Activated CD4-positive, alpha-beta memory T cell treated with anti-CD3 and anti-CD28 coated beads, Interleukin-2, amount 10 ng/mL, durations not matched to agents 7 days and 5 days (primary cell): ENCODE measurements around the gene PRR14L. TPM values are rescaled to one million over a fixed set of nuclear protein-coding genes. Genes with fewer than 3 reads are reported as not detected.
A peak's percentile ranks its signal among the peaks of the same experiment; 100 is the strongest.

Experiments
- CTCF ChIA-PET: fragments of 350-600 bp; sonication (Branson Sonifier 250); formaldehyde crosslinking; loops from one replicate; lab custom pipeline; 2021; ENCODE audit warnings: antibody characterized with exemption, inconsistent platforms; lab: Charles Lee
- POLR2A ChIA-PET: fragments of 350-600 bp; sonication (Branson Sonifier 250); formaldehyde crosslinking; loops from one replicate; lab custom pipeline; 2021; ENCODE audit warnings: antibody characterized with exemption; lab: Charles Lee
- DNase-seq: peaks from one replicate; pipeline ENCODE4 v3.0.0-alpha.2; 2020
- H3K27ac Mint-ChIP-seq: one replicate; pipeline ENCODE4 v1.8.0; 2021; ENCODE audit warnings: mild to moderate bottlenecking, mixed read lengths
- H3K27me3 Mint-ChIP-seq: one replicate; pipeline ENCODE4 v1.8.0; 2021; ENCODE audit warnings: mixed read lengths
- H3K36me3 Mint-ChIP-seq: one replicate; pipeline ENCODE4 v1.8.0; 2021; ENCODE audit warnings: low read depth, mixed read lengths
- H3K4me1 Mint-ChIP-seq: one replicate; pipeline ENCODE4 v1.8.0; 2021; ENCODE audit warnings: mixed read lengths
- H3K4me3 Mint-ChIP-seq: one replicate; pipeline ENCODE4 v1.8.0; 2021; ENCODE audit warnings: mild to moderate bottlenecking, mixed read lengths
- H3K9me3 Mint-ChIP-seq: one replicate; pipeline ENCODE4 v1.8.0; 2021; ENCODE audit warnings: mixed read lengths
- total RNA-seq, 2 experiments: library from RNA; stranded (reverse); gene quantifications; one replicate each; pipeline ENCODE4 v1.2.3, GENCODE V29; 2021

PRR14L gene
- total RNA-seq, 2 experiments from 2014 or later, result 56.3 to 61.3 TPM

- H3K4me1 Mint-ChIP-seq, result peaks cover 34% of the 10 kb centered on the region
- no peak overlapping the region for H3K27ac Mint-ChIP-seq
- CTCF ChIA-PET, result interaction anchor here (1.2 to 1.4 kb wide), 2 partner anchors 13 to 18 kb away, joined by 4 to 5 read pairs; no protein-coding TSS in a partner anchor
- H3K36me3 Mint-ChIP-seq, result peaks cover 19% of the 10 kb centered on the region
- POLR2A ChIA-PET, result interaction anchor here (1.7 kb wide), 2 partner anchors 13 to 17 kb away, joined by 6 to 7 read pairs; no protein-coding TSS in a partner anchor
- no peaks in the 10 kb centered on the region for H3K27me3 Mint-ChIP-seq
- H3K9me3 Mint-ChIP-seq, result no peaks in the 10 kb centered on the region
- no peak for DNase-seq
- no peak overlapping the region for H3K4me3 Mint-ChIP-seq
Measured at GRCh38 chr22:31647523-31648320, 102.2 kb downstream of the PRR14L start.

GRCh38 chr22:31647066-31647465 is 102.9 kb downstream of the PRR14L start:
- H3K27me3 Mint-ChIP-seq, result no peaks in the 10 kb centered on the region
- H3K36me3 Mint-ChIP-seq, result peaks cover 19% of the 10 kb centered on the region
- H3K27ac Mint-ChIP-seq, result no peak overlapping the region
- no peak overlapping the region for H3K4me3 Mint-ChIP-seq
- POLR2A ChIA-PET, result interaction anchor here (0.9 to 1.7 kb wide), 3 partner anchors 14 to 29 kb away, joined by 3 to 7 read pairs (median 6); no protein-coding TSS in a partner anchor
- DNase-seq, result no peak
- H3K9me3 Mint-ChIP-seq, result no peaks in the 10 kb centered on the region
- H3K4me1 Mint-ChIP-seq, result peaks cover 31% of the 10 kb centered on the region
- CTCF ChIA-PET, result interaction anchor here (1.2 to 1.4 kb wide), 2 partner anchors 13 to 19 kb away, joined by 4 to 5 read pairs; no protein-coding TSS in a partner anchor

GRCh38 chr22:31646186-31647019 is 103.5 kb downstream of the PRR14L start:
- Mint-ChIP-seq H3K4me1 (peaks cover 25% of the 10 kb centered on the region), H3K4me3 (no peak overlapping the region), H3K9me3 (no peaks in the 10 kb centered on the region), H3K27me3 (no peaks in the 10 kb centered on the region), H3K27ac (peak overlapping the region; percentile 28), H3K36me3 (peaks cover 19% of the 10 kb centered on the region)
- CTCF ChIA-PET, result no interaction called here
- POLR2A ChIA-PET, result interaction anchor here (0.9 to 1.7 kb wide), 3 partner anchors 15 to 30 kb away, joined by 3 to 7 read pairs (median 6); no protein-coding TSS in a partner anchor
- no peak for DNase-seq

GRCh38 chr22:31639436-31640039 is 110.4 kb downstream of the PRR14L start:
- no peaks in the 10 kb centered on the region for H3K9me3 Mint-ChIP-seq
- DNase-seq, result no peak
- ChIA-PET CTCF (interaction anchor here (0.7 to 2.5 kb wide), 2 partner anchors 19 to 83 kb away, joined by 4 to 9 read pairs; no protein-coding TSS in a partner anchor), POLR2A (interaction anchor here (1.7 kb wide), 1 partner anchor 9 kb away, joined by 5 read pairs; no protein-coding TSS in a partner anchor)
- H3K27me3 Mint-ChIP-seq, result no peaks in the 10 kb centered on the region
- H3K4me3 Mint-ChIP-seq, result no peak overlapping the region
- peaks cover 36% of the 10 kb centered on the region for H3K4me1 Mint-ChIP-seq
- peak overlapping the region; percentile 26 for H3K27ac Mint-ChIP-seq
- H3K36me3 Mint-ChIP-seq, result peaks cover 7% of the 10 kb centered on the region

- Mint-ChIP-seq H3K9me3 (no peaks in the 10 kb centered on the region), H3K36me3 (peaks cover 4% of the 10 kb centered on the region), H3K27me3 (no peaks in the 10 kb centered on the region), H3K4me1 (peaks cover 36% of the 10 kb centered on the region), H3K27ac (peak overlapping the region; percentile 68), H3K4me3 (peak overlapping the region; percentile 48)
- ChIA-PET POLR2A (no interaction called here), CTCF (interaction anchor here (0.7 to 2.5 kb wide), 5 partner anchors 24 to 277 kb away, joined by 4 to 9 read pairs (median 5); partner anchors contain the start of gene PISD)
- DNase-seq, result peak; percentile 38
Measured at GRCh38 chr22:31637891-31638618, 111.9 kb downstream of the PRR14L start.

DNA sequence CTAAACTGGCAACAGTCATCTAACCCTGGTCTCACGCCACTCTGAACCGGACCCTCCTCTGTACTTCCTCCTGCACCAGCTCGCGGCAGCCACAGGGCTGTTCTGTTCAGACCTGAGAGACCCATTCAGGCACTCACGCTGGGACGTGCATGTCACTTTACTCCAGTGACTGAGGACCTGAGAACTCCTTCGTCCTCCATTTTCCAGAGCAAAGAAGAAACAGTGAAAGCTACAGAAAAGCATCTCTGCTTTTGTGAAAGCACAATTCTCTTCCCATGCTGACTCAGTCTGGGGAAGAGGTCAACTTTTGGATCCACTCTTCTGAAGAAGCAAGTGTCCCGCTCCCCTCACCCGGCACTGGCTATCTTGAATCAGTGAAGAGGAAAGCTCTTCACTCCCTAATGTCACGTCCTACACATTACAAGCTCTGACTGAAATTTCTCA is 112.5 kb downstream of the PRR14L start:
- POLR2A ChIA-PET, result no interaction called here
- H3K27me3 Mint-ChIP-seq, result no peaks in the 10 kb centered on the region
- CTCF ChIA-PET, result interaction anchor here (1.1 to 1.9 kb wide), 4 partner anchors 25 to 186 kb away, joined by 4 to 6 read pairs (median 4); partner anchors contain the start of gene PISD
- peaks cover 4% of the 10 kb centered on the region for H3K36me3 Mint-ChIP-seq
- no peaks in the 10 kb centered on the region for H3K9me3 Mint-ChIP-seq
- H3K27ac Mint-ChIP-seq, result peak overlapping the region; percentile 26
- no peak for DNase-seq
- H3K4me3 Mint-ChIP-seq, result no peak overlapping the region
- peaks cover 36% of the 10 kb centered on the region for H3K4me1 Mint-ChIP-seq

GRCh38 chr22:31635638-31636306 is 114.2 kb downstream of the PRR14L start:
- DNase-seq, result no peak
- Mint-ChIP-seq H3K27me3 (no peaks in the 10 kb centered on the region), H3K4me1 (peaks cover 38% of the 10 kb centered on the region), H3K9me3 (no peaks in the 10 kb centered on the region), H3K4me3 (no peak overlapping the region), H3K36me3 (no peaks in the 10 kb centered on the region), H3K27ac (peak overlapping the region; percentile 28)
- ChIA-PET CTCF (interaction anchor here (0.7 to 1.7 kb wide), 5 partner anchors 8 to 91 kb away, joined by 3 to 4 read pairs (median 3); no protein-coding TSS in a partner anchor), POLR2A (interaction anchor here (1.5 kb wide), 1 partner anchor 26 kb away, joined by 5 read pairs; the partner anchor contains the start of gene PISD)

DNA sequence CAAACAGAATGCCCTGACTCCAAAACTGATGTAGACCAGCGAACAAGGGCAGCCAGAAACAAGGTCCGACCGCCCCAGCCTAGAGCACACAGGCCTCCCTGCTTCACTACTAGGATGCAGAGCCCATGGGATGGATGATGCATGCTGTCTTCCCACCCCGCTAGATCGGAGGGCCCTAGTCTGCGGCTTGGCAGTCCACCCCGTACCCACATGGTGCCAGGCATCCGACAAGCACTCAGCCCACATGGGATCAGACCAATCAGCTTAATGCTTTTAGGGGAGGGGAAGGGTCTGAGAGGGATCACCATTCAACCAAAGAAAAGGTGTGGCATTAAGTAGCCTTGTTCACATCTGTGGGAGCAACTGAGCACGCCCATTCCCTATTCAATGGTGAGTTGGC is 118.5 kb downstream of the PRR14L start:
- Mint-ChIP-seq H3K4me3 (peak overlapping the region; percentile 65), H3K4me1 (peaks cover 37% of the 10 kb centered on the region), H3K36me3 (no peaks in the 10 kb centered on the region), H3K27ac (peak overlapping the region; percentile 68), H3K9me3 (no peaks in the 10 kb centered on the region), H3K27me3 (no peaks in the 10 kb centered on the region)
- ChIA-PET POLR2A (interaction anchor here (0.6 to 2.5 kb wide), 16 partner anchors 8 to 339 kb away, joined by 3 to 29 read pairs (median 6); partner anchors contain the start of genes DEPDC5, EIF4ENIF1, PATZ1 and PIK3IP1), CTCF (interaction anchor here (0.6 to 3.5 kb wide), 7 partner anchors 30 to 285 kb away, joined by 3 to 23 read pairs (median 6); partner anchors contain the start of genes PATZ1 and PISD)
- DNase-seq, result no peak

Other genes starting within 250 kb of the PRR14L start
- 10 to 100 TPM; 19.2 to 19.6 TPM for gene PISD, start 87.9 kb downstream of the PRR14L start, total RNA-seq
- gene DEPDC5, start 3.9 kb upstream of the PRR14L start, total RNA-seq, result 10 to 100 TPM; 32.8 to 33.7 TPM
- gene YWHAH, start 194.4 kb upstream of the PRR14L start, total RNA-seq, result 100 to 1,000 TPM; 203 to 211 TPM